Neural progenitor cell (in vitro differentiated cells): ENCODE measurements around the gene RETSAT. TPM values are rescaled to one million over a fixed set of nuclear protein-coding genes. Genes with fewer than 3 reads are reported as not detected.
"Not testable (repeated sequence)": the region's sequence is repeated elsewhere in the genome, so short reads cannot be mapped to it uniquely, and the experiment has no call there.

Experiments used
- DNase-seq: peaks from one replicate; pipeline ENCODE4 v3.0.0-alpha.2; 2016; ENCODE audit warnings: low spot score
- H2AFZ ChIP-seq: fragments of 200-600 bp; sonication (generic); replicated peaks from 2 replicates; pipeline ENCODE4 v1.6.1; 2016; ENCODE audit warnings: antibody characterized with exemption
- H3F3A ChIP-seq: fragments of 200-600 bp; sonication (generic); 2 replicates; pipeline ENCODE4 v1.6.1; 2016; ENCODE audit warnings: antibody characterized with exemption, low read depth
- H3K27ac ChIP-seq: fragments of 200-600 bp; sonication (generic); 2 replicates; pipeline ENCODE4 v1.5.1; 2016; ENCODE audit warnings: mild to moderate bottlenecking
- H3K27me3 ChIP-seq: fragments of 200-600 bp; sonication (generic); 2 replicates; pipeline ENCODE4 v1.6.1; 2016; ENCODE audit warnings: mild to moderate bottlenecking, moderate library complexity
- H3K36me3 ChIP-seq: fragments of 200-600 bp; sonication (generic); 2 replicates; pipeline ENCODE4 v1.5.1; 2016
- H3K4me1 ChIP-seq: fragments of 200-600 bp; sonication (generic); 2 replicates; pipeline ENCODE4 v1.6.1; 2016; ENCODE audit warnings: mixed run types
- H3K4me2 ChIP-seq: fragments of 200-600 bp; sonication (generic); 2 replicates; pipeline ENCODE4 v1.6.1; 2016
- H3K4me3 ChIP-seq: fragments of 200-600 bp; sonication (generic); 2 replicates; pipeline ENCODE4 v1.5.1; 2016
- H3K79me2 ChIP-seq: fragments of 200-600 bp; sonication (generic); 2 replicates; pipeline ENCODE4 v1.6.1; 2016; ENCODE audit warnings: low read depth
- H3K9ac ChIP-seq: fragments of 200-600 bp; sonication (generic); 2 replicates; pipeline ENCODE4 v1.6.1; 2016
- H3K9me3 ChIP-seq: fragments of 200-600 bp; sonication (generic); 2 replicates; pipeline ENCODE4 v1.5.1; 2016; ENCODE audit warnings: low read depth
- H4K20me1 ChIP-seq: fragments of 200-600 bp; sonication (generic); 2 replicates; pipeline ENCODE4 v1.6.1; 2016; ENCODE audit warnings: low read depth
- H3K27ac Mint-ChIP-seq: 3 replicates; pipeline ENCODE4 v1.8.0; 2021; ENCODE audit warnings: mixed read lengths
- H3K27me3 Mint-ChIP-seq: 2 replicates; pipeline ENCODE4 v1.8.0; 2022; ENCODE audit warnings: low read depth, mild to moderate bottlenecking, inconsistent platforms, moderate library complexity, mixed read lengths; ENCODE audit not compliant: insufficient read depth
- H3K36me3 Mint-ChIP-seq: 3 replicates; pipeline ENCODE4 v1.8.0; 2021; ENCODE audit warnings: mixed read lengths
- H3K4me1 Mint-ChIP-seq: 3 replicates; pipeline ENCODE4 v1.8.0; 2021; ENCODE audit warnings: mixed read lengths
- H3K4me3 Mint-ChIP-seq: 3 replicates; pipeline ENCODE4 v1.8.0; 2021; ENCODE audit warnings: mild to moderate bottlenecking, moderate library complexity, mixed read lengths
- H3K9me3 Mint-ChIP-seq: 3 replicates; pipeline ENCODE4 v1.8.0; 2020; ENCODE audit warnings: mixed read lengths
- EZH2 ChIP-seq: fragments of 200-600 bp; sonication (generic); IDR thresholded peaks from 2 replicates; pipeline ENCODE4 v1.6.1; 2017; ENCODE audit warnings: antibody characterized with exemption, mild to moderate bottlenecking, moderate library complexity
- EZH2phosphoT487 ChIP-seq: fragments of 200-600 bp; sonication (generic); IDR thresholded peaks from 2 replicates; pipeline ENCODE4 v1.6.1; 2017; ENCODE audit warnings: antibody characterized with exemption
- total RNA-seq: library from RNA; depleted of rRNA; stranded (reverse); fragments of >200 nt; gene quantifications from 2 replicates; pipeline ENCODE4 v1.2.3, GENCODE V29; 2015; ENCODE audit warnings: low replicate concordance
- TF ChIP-seq, protein P1 (sequence below): fragments of 200-600 bp; sonication (generic); IDR thresholded peaks from 2 replicates; pipeline ENCODE4 v1.5.1; 2017; ENCODE audit warnings: antibody characterized with exemption, mild to moderate bottlenecking

The RETSAT gene
- total RNA-seq, 1 donor from 2014 or later, result 13.3 TPM

DNA sequence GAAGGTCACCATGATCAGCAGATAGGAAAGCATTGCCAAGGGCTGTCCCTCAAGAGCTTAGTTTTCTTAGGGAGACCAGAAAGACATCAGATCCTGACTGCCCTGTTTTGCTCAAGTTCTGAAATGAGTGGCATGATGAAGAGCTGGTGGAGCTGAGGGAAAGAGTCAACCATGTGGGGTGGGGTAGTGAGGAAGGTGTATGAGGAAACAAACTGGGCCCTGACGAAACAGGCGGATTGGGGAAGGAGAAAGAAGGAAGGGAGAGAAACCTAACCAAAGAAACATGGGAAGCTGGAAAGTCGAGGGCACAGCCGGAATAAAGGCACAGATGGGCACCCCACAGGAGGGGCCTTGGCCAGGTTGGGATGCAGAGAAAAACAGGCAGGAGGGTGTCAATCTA, 34.5 kb downstream of the RETSAT start:
- Histone ChIP-seq H3K9ac (no peak overlapping the region), H3K36me3 (peaks cover 15% of the 10 kb centered on the region), H3K79me2 (peaks cover 12% of the 10 kb centered on the region), H3K4me2 (no peak overlapping the region), H3K4me3 (no peak overlapping the region), H3F3A (no peaks in the 10 kb centered on the region), H2AFZ (no peak overlapping the region), H3K27me3 (no peaks in the 10 kb centered on the region), H4K20me1 (peaks cover 15% of the 10 kb centered on the region), H3K9me3 (no peaks in the 10 kb centered on the region), H3K4me1 (peaks cover under 1% of the 10 kb centered on the region), H3K27ac (no peak overlapping the region)
- no peak overlapping the region for H3K27ac Mint-ChIP-seq
- no peak for DNase-seq
- H3K36me3 Mint-ChIP-seq, result peaks cover 51% of the 10 kb centered on the region
- H3K9me3 Mint-ChIP-seq, result no peaks in the 10 kb centered on the region
- TF ChIP-seq EZH2phosphoT487 (no peak), EZH2 (no peak)
- TF ChIP-seq, protein P1, sequence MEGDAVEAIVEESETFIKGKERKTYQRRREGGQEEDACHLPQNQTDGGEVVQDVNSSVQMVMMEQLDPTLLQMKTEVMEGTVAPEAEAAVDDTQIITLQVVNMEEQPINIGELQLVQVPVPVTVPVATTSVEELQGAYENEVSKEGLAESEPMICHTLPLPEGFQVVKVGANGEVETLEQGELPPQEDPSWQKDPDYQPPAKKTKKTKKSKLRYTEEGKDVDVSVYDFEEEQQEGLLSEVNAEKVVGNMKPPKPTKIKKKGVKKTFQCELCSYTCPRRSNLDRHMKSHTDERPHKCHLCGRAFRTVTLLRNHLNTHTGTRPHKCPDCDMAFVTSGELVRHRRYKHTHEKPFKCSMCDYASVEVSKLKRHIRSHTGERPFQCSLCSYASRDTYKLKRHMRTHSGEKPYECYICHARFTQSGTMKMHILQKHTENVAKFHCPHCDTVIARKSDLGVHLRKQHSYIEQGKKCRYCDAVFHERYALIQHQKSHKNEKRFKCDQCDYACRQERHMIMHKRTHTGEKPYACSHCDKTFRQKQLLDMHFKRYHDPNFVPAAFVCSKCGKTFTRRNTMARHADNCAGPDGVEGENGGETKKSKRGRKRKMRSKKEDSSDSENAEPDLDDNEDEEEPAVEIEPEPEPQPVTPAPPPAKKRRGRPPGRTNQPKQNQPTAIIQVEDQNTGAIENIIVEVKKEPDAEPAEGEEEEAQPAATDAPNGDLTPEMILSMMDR, result no peak
- H3K4me3 Mint-ChIP-seq, result no peak overlapping the region
- H3K27me3 Mint-ChIP-seq, result no peaks in the 10 kb centered on the region
- peaks cover 1% of the 10 kb centered on the region for H3K4me1 Mint-ChIP-seq

DNA sequence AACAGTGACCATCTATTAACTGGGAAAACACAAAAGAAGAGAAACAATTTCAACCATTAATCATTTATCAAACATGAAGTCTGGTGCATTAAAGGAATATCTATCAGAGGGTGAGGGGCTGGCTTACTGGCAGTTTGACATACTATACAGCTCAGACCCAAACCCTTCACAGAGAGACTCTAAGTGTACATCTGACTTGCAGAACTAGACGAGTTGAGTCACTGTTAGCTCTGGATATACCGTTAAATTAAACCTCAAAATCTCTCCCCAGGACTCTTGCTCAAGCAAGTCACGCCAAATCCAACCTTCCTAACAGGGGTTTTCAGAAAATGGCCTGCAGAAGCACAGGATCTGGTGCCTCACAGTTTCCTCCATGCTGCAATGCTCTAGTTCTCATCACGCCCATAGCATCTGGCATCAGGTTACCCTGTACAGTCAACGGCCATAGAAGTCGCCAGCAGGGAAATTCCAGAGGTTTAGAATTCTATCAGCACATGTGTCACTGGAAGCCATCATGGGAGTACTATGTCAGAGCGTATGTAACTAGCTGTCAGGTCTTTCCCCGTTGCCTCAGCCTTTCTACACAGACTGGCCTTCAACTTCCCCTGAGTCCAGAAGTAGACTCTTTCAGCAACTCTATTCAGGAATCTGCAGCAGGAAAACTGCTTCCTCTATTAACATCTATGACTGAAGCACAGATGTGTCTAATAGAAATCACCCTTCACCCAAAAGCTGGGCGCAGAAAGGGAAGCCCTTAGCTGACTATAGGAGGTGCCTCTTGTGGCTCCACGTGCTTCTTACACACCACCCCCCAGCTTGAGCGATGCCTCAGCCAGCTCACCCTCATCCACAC, 35.9 kb downstream of the RETSAT start:
- Histone ChIP-seq H3K9me3 (no peaks in the 10 kb centered on the region), H3K4me2 (no peak overlapping the region), H3K9ac (no peak overlapping the region), H3K79me2 (peaks cover under 1% of the 10 kb centered on the region), H3K27ac (no peak overlapping the region), H3K4me1 (no peaks in the 10 kb centered on the region), H4K20me1 (peaks cover 13% of the 10 kb centered on the region), H3F3A (no peaks in the 10 kb centered on the region), H3K27me3 (no peaks in the 10 kb centered on the region), H3K36me3 (peaks cover 15% of the 10 kb centered on the region), H3K4me3 (no peak overlapping the region), H2AFZ (no peak overlapping the region)
- H3K4me1 Mint-ChIP-seq, result peaks cover 2% of the 10 kb centered on the region
- H3K27ac Mint-ChIP-seq, result no peak overlapping the region
- H3K27me3 Mint-ChIP-seq, result no peaks in the 10 kb centered on the region
- H3K4me3 Mint-ChIP-seq, result no peak overlapping the region
- no peak for DNase-seq
- H3K36me3 Mint-ChIP-seq, result peaks cover 46% of the 10 kb centered on the region
- H3K9me3 Mint-ChIP-seq, result no peaks in the 10 kb centered on the region
- TF ChIP-seq EZH2 (no peak), EZH2phosphoT487 (no peak)
- TF ChIP-seq, protein P1, result no peak

DNA sequence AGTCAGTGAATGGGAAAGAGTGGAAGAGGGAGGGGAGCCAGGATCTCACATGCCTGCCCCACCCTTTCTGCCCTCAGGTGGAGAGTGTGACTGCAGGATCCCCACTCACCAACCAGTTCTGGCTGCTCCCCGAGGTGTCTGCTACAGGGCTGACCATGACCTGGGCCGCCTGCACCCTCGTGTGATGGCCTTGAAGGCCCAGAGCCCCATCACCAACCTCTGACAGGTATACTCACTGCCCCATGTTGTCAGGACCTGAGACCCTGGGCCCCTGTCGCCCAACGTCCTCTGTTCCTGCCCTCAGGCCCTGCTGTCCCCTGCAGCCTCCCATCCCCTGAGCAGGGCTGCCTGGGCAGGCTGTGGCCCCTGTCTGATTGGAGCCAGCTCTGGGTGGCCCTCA, 38.4 kb downstream of the RETSAT start:
- not testable (repeated sequence) for H3K79me2 ChIP-seq, H3K4me3 ChIP-seq, H3K27ac Mint-ChIP-seq, H3K27me3 ChIP-seq, H3K27ac ChIP-seq, H3K9me3 ChIP-seq, H3F3A ChIP-seq, H3K36me3 ChIP-seq, H2AFZ ChIP-seq, H3K9ac ChIP-seq, H3K4me1 ChIP-seq, H4K20me1 ChIP-seq, H3K27me3 Mint-ChIP-seq, H3K4me2 ChIP-seq, H3K4me3 Mint-ChIP-seq, DNase-seq, H3K9me3 Mint-ChIP-seq, H3K4me1 Mint-ChIP-seq
- H3K36me3 Mint-ChIP-seq, result peaks cover 28% of the 10 kb centered on the region

GRCh38 chr2:85314884-85315242, 39.5 kb downstream of the RETSAT start:
- no peak for TF ChIP-seq EZH2phosphoT487
- no peak for TF ChIP-seq EZH2
- TF ChIP-seq, protein P1, result no peak
- Mint-ChIP-seq H3K9me3 (no peaks in the 10 kb centered on the region), H3K4me1 (peaks cover 2% of the 10 kb centered on the region), H3K27ac (peak overlapping the region; percentile 25), H3K27me3 (no peaks in the 10 kb centered on the region), H3K4me3 (no peak overlapping the region), H3K36me3 (peaks cover 19% of the 10 kb centered on the region)
- H3K9me3 ChIP-seq, result no peaks in the 10 kb centered on the region
- no peak overlapping the region for H3K4me3 ChIP-seq
- H3K36me3 ChIP-seq, result no peaks in the 10 kb centered on the region
- no peaks in the 10 kb centered on the region for H3K79me2 ChIP-seq
- H3K27me3 ChIP-seq, result no peaks in the 10 kb centered on the region
- H3K4me2 ChIP-seq, result no peak overlapping the region
- no peaks in the 10 kb centered on the region for H4K20me1 ChIP-seq
- H3K9ac ChIP-seq, result no peak overlapping the region
- no peak overlapping the region for H2AFZ ChIP-seq
- no peak for DNase-seq
- no peak overlapping the region for H3K27ac ChIP-seq
- H3K4me1 ChIP-seq, result no peaks in the 10 kb centered on the region
- no peaks in the 10 kb centered on the region for H3F3A ChIP-seq
